HL-60 (cell line): ENCODE results near the gene EHBP1.

ENCODE experiments used
- POLR2AphosphoS5 ChIP-seq: IDR thresholded peaks from 2 replicates; pipeline ENCODE4 v1.6.1; 2012; ENCODE audit warnings: low read depth
- TF ChIP-seq, protein P1 (sequence below): IDR thresholded peaks from one replicate; pipeline ENCODE4 v1.5.1; 2011; ENCODE audit warnings: low read length, control low read depth, inconsistent platforms; ENCODE audit not compliant: insufficient read depth
- TF ChIP-seq, protein P2 (sequence below): IDR thresholded peaks from 2 replicates; pipeline ENCODE4 v1.6.1; 2012; ENCODE audit warnings: low read depth; ENCODE audit not compliant: insufficient replicate concordance

DNA sequence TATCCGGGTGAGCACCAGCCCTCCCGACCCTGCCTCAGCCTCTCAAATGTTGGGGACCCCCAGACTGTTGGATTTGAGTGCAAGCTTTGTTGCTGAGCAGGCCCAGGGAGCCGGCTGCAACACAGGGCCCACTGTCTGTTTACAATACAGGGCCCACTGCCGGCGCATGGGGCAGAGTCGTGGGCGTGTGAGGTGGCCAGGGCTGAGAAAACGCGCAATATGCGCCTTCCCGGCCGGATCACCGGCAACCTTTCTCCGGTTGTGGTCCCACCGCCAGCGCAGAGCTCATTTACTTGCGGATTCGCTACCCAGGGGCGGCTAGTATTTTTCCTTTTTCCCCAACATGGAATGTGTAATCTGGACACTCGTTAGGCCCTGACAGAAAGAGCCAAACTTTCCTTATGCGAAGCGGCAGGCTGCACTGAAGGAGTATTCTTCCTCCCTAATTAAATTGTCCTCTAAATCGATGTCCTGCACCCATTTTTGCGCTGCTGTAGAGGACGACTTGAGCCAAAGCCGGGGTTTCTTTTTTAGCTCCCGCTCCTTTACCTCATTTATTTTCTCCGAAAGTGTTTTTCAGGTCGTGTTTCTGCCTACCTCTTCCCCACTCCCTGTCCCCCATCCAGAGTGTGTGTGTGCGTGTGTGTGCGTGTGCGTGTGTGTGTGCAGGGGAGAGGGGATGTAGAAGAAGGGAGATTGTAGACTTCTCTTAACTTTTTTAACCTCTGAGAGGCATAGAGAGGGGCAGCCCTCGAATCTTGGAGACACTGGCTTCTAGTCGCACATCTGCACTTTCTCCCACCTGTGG lies 347.8 kb downstream of the EHBP1 start:
- TF ChIP-seq POLR2AphosphoS5 = no peak
- TF ChIP-seq, protein P1, sequence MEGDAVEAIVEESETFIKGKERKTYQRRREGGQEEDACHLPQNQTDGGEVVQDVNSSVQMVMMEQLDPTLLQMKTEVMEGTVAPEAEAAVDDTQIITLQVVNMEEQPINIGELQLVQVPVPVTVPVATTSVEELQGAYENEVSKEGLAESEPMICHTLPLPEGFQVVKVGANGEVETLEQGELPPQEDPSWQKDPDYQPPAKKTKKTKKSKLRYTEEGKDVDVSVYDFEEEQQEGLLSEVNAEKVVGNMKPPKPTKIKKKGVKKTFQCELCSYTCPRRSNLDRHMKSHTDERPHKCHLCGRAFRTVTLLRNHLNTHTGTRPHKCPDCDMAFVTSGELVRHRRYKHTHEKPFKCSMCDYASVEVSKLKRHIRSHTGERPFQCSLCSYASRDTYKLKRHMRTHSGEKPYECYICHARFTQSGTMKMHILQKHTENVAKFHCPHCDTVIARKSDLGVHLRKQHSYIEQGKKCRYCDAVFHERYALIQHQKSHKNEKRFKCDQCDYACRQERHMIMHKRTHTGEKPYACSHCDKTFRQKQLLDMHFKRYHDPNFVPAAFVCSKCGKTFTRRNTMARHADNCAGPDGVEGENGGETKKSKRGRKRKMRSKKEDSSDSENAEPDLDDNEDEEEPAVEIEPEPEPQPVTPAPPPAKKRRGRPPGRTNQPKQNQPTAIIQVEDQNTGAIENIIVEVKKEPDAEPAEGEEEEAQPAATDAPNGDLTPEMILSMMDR = no peak
- TF ChIP-seq, protein P2, sequence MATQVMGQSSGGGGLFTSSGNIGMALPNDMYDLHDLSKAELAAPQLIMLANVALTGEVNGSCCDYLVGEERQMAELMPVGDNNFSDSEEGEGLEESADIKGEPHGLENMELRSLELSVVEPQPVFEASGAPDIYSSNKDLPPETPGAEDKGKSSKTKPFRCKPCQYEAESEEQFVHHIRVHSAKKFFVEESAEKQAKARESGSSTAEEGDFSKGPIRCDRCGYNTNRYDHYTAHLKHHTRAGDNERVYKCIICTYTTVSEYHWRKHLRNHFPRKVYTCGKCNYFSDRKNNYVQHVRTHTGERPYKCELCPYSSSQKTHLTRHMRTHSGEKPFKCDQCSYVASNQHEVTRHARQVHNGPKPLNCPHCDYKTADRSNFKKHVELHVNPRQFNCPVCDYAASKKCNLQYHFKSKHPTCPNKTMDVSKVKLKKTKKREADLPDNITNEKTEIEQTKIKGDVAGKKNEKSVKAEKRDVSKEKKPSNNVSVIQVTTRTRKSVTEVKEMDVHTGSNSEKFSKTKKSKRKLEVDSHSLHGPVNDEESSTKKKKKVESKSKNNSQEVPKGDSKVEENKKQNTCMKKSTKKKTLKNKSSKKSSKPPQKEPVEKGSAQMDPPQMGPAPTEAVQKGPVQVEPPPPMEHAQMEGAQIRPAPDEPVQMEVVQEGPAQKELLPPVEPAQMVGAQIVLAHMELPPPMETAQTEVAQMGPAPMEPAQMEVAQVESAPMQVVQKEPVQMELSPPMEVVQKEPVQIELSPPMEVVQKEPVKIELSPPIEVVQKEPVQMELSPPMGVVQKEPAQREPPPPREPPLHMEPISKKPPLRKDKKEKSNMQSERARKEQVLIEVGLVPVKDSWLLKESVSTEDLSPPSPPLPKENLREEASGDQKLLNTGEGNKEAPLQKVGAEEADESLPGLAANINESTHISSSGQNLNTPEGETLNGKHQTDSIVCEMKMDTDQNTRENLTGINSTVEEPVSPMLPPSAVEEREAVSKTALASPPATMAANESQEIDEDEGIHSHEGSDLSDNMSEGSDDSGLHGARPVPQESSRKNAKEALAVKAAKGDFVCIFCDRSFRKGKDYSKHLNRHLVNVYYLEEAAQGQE = no peak
